ENCODE measurements around the gene CTSF. TPM values are rescaled to one million over a fixed set of nuclear protein-coding genes. Genes with fewer than 3 reads are reported as not detected.
A peak's percentile ranks its signal among the peaks of the same experiment; 100 is the strongest.

Gene CTSF
- total and polyA plus RNA-seq, 2 donors from 2014 or later, result 58.0 to 80.4 TPM

DNA sequence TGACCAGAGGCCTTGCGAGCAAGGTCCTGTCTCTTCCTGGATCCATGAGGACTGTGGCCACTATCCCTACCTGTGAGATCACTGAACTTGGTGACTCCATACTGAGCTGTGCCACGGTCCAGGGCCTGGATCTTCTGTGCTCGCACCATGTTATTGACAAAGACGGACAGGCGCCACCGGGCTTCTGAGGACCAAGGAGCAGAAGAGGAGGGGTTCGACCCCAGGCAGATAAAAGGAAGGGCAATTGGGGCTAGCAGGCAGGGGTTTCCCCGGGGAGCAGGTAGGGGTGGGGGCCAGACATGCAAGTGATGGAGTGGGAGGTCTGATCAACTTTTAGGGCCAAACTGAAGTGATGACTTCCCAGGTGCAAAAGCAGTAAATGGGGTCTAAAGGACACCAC lies 2.2 kb downstream of the CTSF start:
- Histone ChIP-seq H3K9ac (ENCODE audit: low read length in 3 of 3) (no peak overlapping the region), H3K4me3 (ENCODE audit: low read length in 3 of 3) (no peak overlapping the region), H3K27ac (ENCODE audit: low read depth in 2 of 2, low read length in 2 of 2) (no peak overlapping the region), H3K36me3 (ENCODE audit: control insufficient read depth in 2 of 3, insufficient read depth in 3 of 3, low read length in 3 of 3) (peaks cover 0 to 2% (median 0%) of the 10 kb centered on the region in 3 donors), H3K4me1 (ENCODE audit: control insufficient read depth in 2 of 3, insufficient read depth in 2 of 3, low read depth in 1 of 3, low read length in 3 of 3) (peaks cover 0 to 10% (median 8%) of the 10 kb centered on the region in 3 donors), H3K9me3 (ENCODE audit: control insufficient read depth in 2 of 3, insufficient read depth in 1 of 3, low read length in 3 of 3) (no peaks in the 10 kb centered on the region), H3K27me3 (ENCODE audit: control insufficient read depth, insufficient read depth, low read length) (no peaks in the 10 kb centered on the region)
- intact Hi-C loops (cut with DNase I), result no loop called here
- TF ChIP-seq, protein P1, sequence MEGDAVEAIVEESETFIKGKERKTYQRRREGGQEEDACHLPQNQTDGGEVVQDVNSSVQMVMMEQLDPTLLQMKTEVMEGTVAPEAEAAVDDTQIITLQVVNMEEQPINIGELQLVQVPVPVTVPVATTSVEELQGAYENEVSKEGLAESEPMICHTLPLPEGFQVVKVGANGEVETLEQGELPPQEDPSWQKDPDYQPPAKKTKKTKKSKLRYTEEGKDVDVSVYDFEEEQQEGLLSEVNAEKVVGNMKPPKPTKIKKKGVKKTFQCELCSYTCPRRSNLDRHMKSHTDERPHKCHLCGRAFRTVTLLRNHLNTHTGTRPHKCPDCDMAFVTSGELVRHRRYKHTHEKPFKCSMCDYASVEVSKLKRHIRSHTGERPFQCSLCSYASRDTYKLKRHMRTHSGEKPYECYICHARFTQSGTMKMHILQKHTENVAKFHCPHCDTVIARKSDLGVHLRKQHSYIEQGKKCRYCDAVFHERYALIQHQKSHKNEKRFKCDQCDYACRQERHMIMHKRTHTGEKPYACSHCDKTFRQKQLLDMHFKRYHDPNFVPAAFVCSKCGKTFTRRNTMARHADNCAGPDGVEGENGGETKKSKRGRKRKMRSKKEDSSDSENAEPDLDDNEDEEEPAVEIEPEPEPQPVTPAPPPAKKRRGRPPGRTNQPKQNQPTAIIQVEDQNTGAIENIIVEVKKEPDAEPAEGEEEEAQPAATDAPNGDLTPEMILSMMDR (IDR thresholded peaks at IDR 0.05; ENCODE audit: borderline replicate concordance, extremely low read depth, insufficient read depth), result no peak
- peak in 1 of 5 donors; percentile 55 for DNase-seq
- FAIRE-seq, result no peak

DNA sequence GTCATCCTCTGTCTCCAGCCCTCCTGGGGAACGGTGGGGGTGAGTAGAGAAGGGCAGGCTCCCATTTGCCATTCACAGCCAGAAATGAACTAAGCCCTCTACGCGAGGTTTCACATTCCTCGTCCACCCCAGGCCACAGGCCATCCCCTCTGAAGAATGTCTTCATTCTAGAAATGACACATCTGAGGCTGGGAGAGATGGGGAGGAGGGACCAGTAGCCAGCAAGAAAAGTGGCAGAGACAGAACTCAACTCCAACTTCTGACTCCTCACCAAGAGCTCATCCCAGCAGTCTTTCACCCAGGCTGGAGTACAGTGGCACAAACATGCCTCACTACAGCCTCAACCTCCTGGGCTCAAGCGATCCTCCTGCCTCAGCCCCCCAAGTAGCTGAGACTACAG lies 3.4 kb downstream of the CTSF start:
- Histone ChIP-seq H3K36me3 (ENCODE audit: control insufficient read depth in 2 of 3, insufficient read depth in 3 of 3, low read length in 3 of 3) (peaks cover 0 to 2% (median 0%) of the 10 kb centered on the region in 3 donors), H3K9me3 (ENCODE audit: control insufficient read depth in 2 of 3, insufficient read depth in 1 of 3, low read length in 3 of 3) (no peaks in the 10 kb centered on the region), H3K27ac (ENCODE audit: low read depth in 2 of 2, low read length in 2 of 2) (no peak overlapping the region), H3K9ac (ENCODE audit: low read length in 3 of 3) (no peak overlapping the region), H3K4me3 (ENCODE audit: low read length in 3 of 3) (no peak overlapping the region), H3K27me3 (ENCODE audit: control insufficient read depth, insufficient read depth, low read length) (no peaks in the 10 kb centered on the region), H3K4me1 (ENCODE audit: control insufficient read depth in 2 of 3, insufficient read depth in 2 of 3, low read depth in 1 of 3, low read length in 3 of 3) (peaks cover 0 to 10% (median 0%) of the 10 kb centered on the region in 3 donors)
- DNase-seq (no peak), FAIRE-seq (no peak)
- TF ChIP-seq, protein P1 (IDR thresholded peaks at IDR 0.05; ENCODE audit: borderline replicate concordance, extremely low read depth, insufficient read depth), result no peak
- intact Hi-C loops (cut with DNase I), result no loop called here

DNA sequence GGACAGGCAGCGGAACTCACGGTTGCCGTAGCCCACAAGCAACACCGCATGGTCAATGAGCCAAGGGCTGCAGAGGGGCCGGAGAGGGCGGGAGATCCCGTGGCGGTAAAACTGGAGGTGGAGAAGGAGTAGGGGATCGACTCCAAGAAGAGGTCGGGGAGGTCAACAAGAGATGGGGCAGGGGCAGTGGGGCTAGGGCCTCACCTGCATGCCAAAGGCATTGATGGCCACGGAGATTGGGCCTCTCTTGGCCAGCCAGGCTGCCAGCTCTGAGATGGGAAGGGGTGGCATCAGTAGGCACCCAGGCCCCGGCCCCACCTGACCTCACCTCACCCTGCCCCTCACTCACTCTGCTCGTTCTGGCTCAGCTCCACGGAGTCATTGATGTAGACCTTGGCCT lies 3.9 kb downstream of the CTSF start:
- intact Hi-C loops (cut with DNase I), result no loop called here
- Histone ChIP-seq H3K4me1 (ENCODE audit: control insufficient read depth in 2 of 3, insufficient read depth in 2 of 3, low read depth in 1 of 3, low read length in 3 of 3) (peaks cover 0 to 10% (median 0%) of the 10 kb centered on the region in 3 donors), H3K4me3 (ENCODE audit: low read length in 3 of 3) (no peak overlapping the region), H3K27me3 (ENCODE audit: control insufficient read depth, insufficient read depth, low read length) (no peaks in the 10 kb centered on the region), H3K9ac (ENCODE audit: low read length in 3 of 3) (no peak overlapping the region), H3K36me3 (ENCODE audit: control insufficient read depth in 2 of 3, insufficient read depth in 3 of 3, low read length in 3 of 3) (peaks cover 0 to 2% (median 0%) of the 10 kb centered on the region in 3 donors), H3K27ac (ENCODE audit: low read depth in 2 of 2, low read length in 2 of 2) (no peak overlapping the region), H3K9me3 (ENCODE audit: control insufficient read depth in 2 of 3, insufficient read depth in 1 of 3, low read length in 3 of 3) (no peaks in the 10 kb centered on the region)
- no peak for DNase-seq
- TF ChIP-seq, protein P1 (IDR thresholded peaks at IDR 0.05; ENCODE audit: borderline replicate concordance, extremely low read depth, insufficient read depth), result no peak
- FAIRE-seq, result no peak

DNA sequence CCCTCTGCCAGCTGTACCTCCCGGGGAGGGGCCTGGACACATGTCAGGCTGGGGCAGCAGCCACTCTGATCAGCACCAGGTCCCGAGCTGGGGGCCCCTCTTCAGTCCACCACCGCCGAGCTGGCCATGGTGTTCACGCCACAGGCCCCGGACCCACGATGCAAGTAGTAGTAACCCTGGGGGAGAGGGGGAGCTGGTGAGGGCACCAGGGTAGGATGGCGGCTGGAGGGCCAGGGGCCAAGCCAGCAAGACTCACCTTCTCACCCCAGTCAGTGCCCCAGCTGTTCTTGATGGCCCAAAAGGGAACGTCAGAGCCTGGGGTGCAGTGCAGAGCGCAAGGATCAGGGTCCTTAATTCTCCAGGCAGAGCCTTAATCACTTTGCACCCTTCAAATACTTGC lies 4.6 kb downstream of the CTSF start:
- H3K27ac ChIP-seq (ENCODE audit: low read depth in 2 of 2, low read length in 2 of 2), result no peak overlapping the region
- H3K9ac ChIP-seq (ENCODE audit: low read length in 3 of 3), result no peak overlapping the region
- no peaks in the 10 kb centered on the region for H3K9me3 ChIP-seq (ENCODE audit: control insufficient read depth in 2 of 3, insufficient read depth in 1 of 3, low read length in 3 of 3)
- H3K4me1 ChIP-seq (ENCODE audit: control insufficient read depth in 2 of 3, insufficient read depth in 2 of 3, low read depth in 1 of 3, low read length in 3 of 3), result peaks cover 0 to 13% (median 0%) of the 10 kb centered on the region in 3 donors
- H3K36me3 ChIP-seq (ENCODE audit: control insufficient read depth in 2 of 3, insufficient read depth in 3 of 3, low read length in 3 of 3), result peaks cover 0 to 2% (median 0%) of the 10 kb centered on the region in 3 donors
- H3K27me3 ChIP-seq (ENCODE audit: control insufficient read depth, insufficient read depth, low read length), result no peaks in the 10 kb centered on the region
- no peak for DNase-seq
- FAIRE-seq, result no peak
- intact Hi-C loops (cut with DNase I), result no loop called here
- H3K4me3 ChIP-seq (ENCODE audit: low read length in 3 of 3), result no peak overlapping the region
- TF ChIP-seq, protein P1 (IDR thresholded peaks at IDR 0.05; ENCODE audit: borderline replicate concordance, extremely low read depth, insufficient read depth), result no peak
